GM12892 (cell line): ENCODE results near the gene GRAP.
"Not testable (repeated sequence)": the region's sequence is repeated elsewhere in the genome, so short reads cannot be mapped to it uniquely, and the experiment has no call there.

Source experiments
- POLR2A ChIP-seq: IDR thresholded peaks from 2 replicates; pipeline ENCODE4 v1.6.1; 2011; ENCODE audit warnings: low read depth, low read length, control low read depth
- POLR2AphosphoS5 ChIP-seq: IDR thresholded peaks from 2 replicates; pipeline ENCODE4 v1.6.1; 2011; ENCODE audit warnings: low read depth, low read length, control low read depth
- TAF1 ChIP-seq: IDR thresholded peaks from 2 replicates; pipeline ENCODE4 v1.6.1; 2011; ENCODE audit warnings: low read depth, mild to moderate bottlenecking, control low read depth, low read length, borderline replicate concordance

GRCh38 chr17:19093684-19094438 is 47.1 kb upstream of the GRAP start:
- TF ChIP-seq POLR2A, POLR2AphosphoS5, TAF1: not testable (repeated sequence)
